Body of pancreas (tissue), 4 donors: Measurements from ENCODE around the gene ARHGDIA. TPM values are rescaled to one million over a fixed set of nuclear protein-coding genes. Genes with fewer than 3 reads are reported as not detected.

ENCODE experiments used
- ATAC-seq: fragments of 150-250 bp; one replicate; pipeline ENCODE4 v1.9.1; 2016
- DNase-seq, 4 donors: peaks; one replicate each; pipeline ENCODE4 v3.0.0-alpha.2; 2019
- H3K27ac ChIP-seq, 4 donors: fragments of 200-600 bp; sonication (generic); 1 replicate in 3 of 4; 2 replicates in 1 of 4; pipeline versions ENCODE4 v1.5.1 to v1.6.1; 2016 to 2019; ENCODE audit warnings: mild to moderate bottlenecking in 1 of 4, mixed read lengths in 1 of 4, moderate library complexity in 1 of 4
- H3K27me3 ChIP-seq, 2 donors: fragments of 200-600 bp; sonication (generic); one replicate each; pipeline ENCODE4 v1.6.0; 2016; ENCODE audit warnings: mild to moderate bottlenecking in 1 of 2
- H3K36me3 ChIP-seq, 2 donors: fragments of 200-600 bp; sonication (generic); replicated peaks in 1 of 2; 2 replicates each; pipeline ENCODE4 v1.5.1; 2016; ENCODE audit warnings: low read depth in 2 of 2; ENCODE audit not compliant: insufficient read depth in 1 of 2
- H3K4me1 ChIP-seq: fragments of 200-600 bp; sonication (generic); one replicate; pipeline ENCODE4 v1.6.0; 2016
- H3K4me3 ChIP-seq, 2 donors: fragments of 200-600 bp; sonication (generic); 1 replicate in 1 of 2; 2 replicates in 1 of 2; pipeline ENCODE4 v1.5.1; 2016 to 2019
- H3K9me3 ChIP-seq, 3 donors: fragments of 200-600 bp; sonication (generic); 1 replicate in 2 of 3; 2 replicates in 1 of 3; pipeline ENCODE4 v1.5.1; 2016
- POLR2A ChIP-seq, 3 donors: fragments of 450-650 bp; IDR thresholded peaks; one replicate each; pipeline ENCODE4 v1.6.1; 2016; ENCODE audit warnings: antibody characterized with exemption in 3 of 3, mild to moderate bottlenecking in 2 of 3
- WGBS, 2 donors: methylation state at CpG; one replicate each; pipeline ENCODE4 v1.1.5; 2017; 5-methylcytosine and 5-hydroxymethylcytosine counted together
- intact Hi-C: fragments of 100-400 bp; cut with DNase I; formaldehyde crosslinking; loops from one replicate; pipeline ENCODE4 v1.15.1; 2023
- total RNA-seq, 2 donors: library from RNA; depleted of rRNA; stranded (reverse); fragments of >200 nt; gene quantifications; one replicate each; pipeline ENCODE4 v1.1.0, GENCODE V29; 2016
- TF ChIP-seq, protein P1 (sequence below), 7 experiments: fragments of 450-650 bp in 4 of 7; fragments of 200-600 bp in 3 of 7; sonication (generic) in 3 of 7; IDR thresholded peaks; one replicate each; pipeline ENCODE4 v1.5.1; 2016 to 2019; ENCODE audit warnings: antibody characterized with exemption in 7 of 7

The ARHGDIA gene
- total RNA-seq, 2 donors from 2014 or later: 109 to 141 TPM

DNA sequence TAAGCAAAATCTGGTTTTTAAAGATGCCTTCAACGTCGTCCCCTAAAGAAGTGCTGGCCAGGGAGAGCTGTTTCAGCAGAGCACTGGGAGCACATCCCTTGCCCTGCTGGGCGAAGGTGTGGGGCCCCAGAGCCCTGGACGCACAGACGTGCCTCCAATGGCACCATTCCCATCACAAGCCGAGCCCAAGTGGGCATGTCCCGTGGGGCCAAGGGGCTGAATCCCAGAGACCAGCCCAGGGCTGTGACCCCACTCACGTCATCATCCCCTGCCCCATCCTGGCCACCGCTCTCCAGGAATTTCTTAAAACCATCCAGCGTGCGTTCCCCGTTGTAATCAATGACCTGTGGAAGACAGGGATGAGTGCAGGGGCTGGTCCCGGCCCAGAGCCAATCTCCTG is 26.2 kb downstream of the ARHGDIA start:
- WGBS, 2 donors: 79 to 84% methylated on average over 9 to 13 of the region's 13 CpGs
- no peak for ATAC-seq
- no peaks in the 10 kb centered on the region for H3K27me3 ChIP-seq
- DNase-seq: no peak
- H3K36me3 ChIP-seq: peaks cover 42% of the 10 kb centered on the region in 2 donors
- TF ChIP-seq POLR2A (IDR thresholded peaks at IDR 0.05): no peak
- TF ChIP-seq, protein P1, sequence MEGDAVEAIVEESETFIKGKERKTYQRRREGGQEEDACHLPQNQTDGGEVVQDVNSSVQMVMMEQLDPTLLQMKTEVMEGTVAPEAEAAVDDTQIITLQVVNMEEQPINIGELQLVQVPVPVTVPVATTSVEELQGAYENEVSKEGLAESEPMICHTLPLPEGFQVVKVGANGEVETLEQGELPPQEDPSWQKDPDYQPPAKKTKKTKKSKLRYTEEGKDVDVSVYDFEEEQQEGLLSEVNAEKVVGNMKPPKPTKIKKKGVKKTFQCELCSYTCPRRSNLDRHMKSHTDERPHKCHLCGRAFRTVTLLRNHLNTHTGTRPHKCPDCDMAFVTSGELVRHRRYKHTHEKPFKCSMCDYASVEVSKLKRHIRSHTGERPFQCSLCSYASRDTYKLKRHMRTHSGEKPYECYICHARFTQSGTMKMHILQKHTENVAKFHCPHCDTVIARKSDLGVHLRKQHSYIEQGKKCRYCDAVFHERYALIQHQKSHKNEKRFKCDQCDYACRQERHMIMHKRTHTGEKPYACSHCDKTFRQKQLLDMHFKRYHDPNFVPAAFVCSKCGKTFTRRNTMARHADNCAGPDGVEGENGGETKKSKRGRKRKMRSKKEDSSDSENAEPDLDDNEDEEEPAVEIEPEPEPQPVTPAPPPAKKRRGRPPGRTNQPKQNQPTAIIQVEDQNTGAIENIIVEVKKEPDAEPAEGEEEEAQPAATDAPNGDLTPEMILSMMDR (IDR thresholded peaks at IDR 0.05): no peak
- H3K9me3 ChIP-seq: no peaks in the 10 kb centered on the region
- no peak overlapping the region for H3K27ac ChIP-seq
- H3K4me1 ChIP-seq: peaks cover 40% of the 10 kb centered on the region
- intact Hi-C loops: no loop called here
- H3K4me3 ChIP-seq: no peak overlapping the region

DNA sequence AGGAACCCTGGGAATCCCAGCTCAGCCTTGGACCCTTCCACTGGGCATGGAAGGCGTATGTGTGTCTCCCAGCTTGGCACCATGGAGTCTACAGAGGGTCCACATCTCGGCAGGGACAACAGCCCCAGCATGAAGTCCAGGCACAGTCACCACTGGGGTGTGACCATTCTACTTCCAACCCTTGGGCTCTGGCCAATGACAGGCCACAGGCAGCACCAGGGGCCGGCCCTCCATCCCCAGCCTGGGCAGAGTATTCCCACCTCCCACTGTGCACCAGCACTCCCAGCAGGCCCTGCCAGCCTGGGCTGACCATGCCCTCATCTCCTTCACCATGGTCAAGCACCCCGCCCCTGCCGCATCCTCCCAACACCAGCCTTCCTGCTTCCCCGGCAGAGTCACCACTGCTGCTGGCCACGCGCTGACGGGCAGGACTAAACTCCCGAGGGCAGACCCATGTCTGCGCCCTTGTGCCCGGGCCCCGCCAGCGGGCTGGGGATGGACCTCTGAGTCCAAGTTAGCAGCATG is 26.7 kb downstream of the ARHGDIA start:
- H3K4me1 ChIP-seq: peaks cover 40% of the 10 kb centered on the region
- H3K4me3 ChIP-seq: no peak overlapping the region
- TF ChIP-seq, protein P1 (IDR thresholded peaks at IDR 0.05): no peak
- TF ChIP-seq POLR2A (IDR thresholded peaks at IDR 0.05): no peak
- H3K9me3 ChIP-seq: no peaks in the 10 kb centered on the region
- H3K27ac ChIP-seq: peak overlapping the region in 1 of 4 donors; percentile 78
- no peaks in the 10 kb centered on the region for H3K27me3 ChIP-seq
- no peak for ATAC-seq
- intact Hi-C loops: no loop called here
- peaks cover 42% of the 10 kb centered on the region in 2 donors for H3K36me3 ChIP-seq
- 80% methylated on average over 14 of the region's 14 CpGs; no CpG with 5 or more reads in 1 of the 2 donors for WGBS, 2 donors
- DNase-seq: no peak

DNA sequence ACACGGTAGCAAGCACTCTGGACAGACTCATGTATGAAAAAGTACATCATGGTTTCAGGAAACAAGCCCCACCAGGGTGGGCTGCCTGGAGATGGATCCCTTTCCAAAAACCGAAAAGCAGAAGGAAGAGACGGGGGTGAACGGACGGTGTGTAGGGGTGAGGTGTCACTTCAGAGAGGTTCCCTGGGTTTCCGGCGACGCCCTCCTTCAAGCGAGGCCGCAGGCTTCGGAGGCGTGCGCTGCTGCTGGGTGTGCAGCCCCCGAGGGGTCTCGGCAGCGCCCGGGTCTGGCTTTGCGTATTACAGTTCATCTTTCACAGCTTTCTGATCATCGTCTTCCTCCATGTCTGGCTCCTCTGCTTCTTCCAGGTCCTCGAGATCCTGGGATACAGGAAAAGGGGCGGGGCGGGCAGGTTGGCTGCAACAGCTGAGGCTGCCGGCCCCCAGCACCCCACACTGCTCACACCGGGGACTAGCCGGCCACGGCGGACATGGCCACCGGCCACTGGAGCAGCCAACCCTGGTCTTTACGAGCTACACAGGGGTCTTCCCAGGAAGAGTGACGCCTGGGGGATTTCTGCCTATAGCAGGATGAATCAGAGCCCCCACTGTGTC is 27.3 kb downstream of the ARHGDIA start:
- no peaks in the 10 kb centered on the region for H3K9me3 ChIP-seq
- peaks cover 40% of the 10 kb centered on the region for H3K4me1 ChIP-seq
- intact Hi-C loops: no loop called here
- ATAC-seq: no peak
- H3K27me3 ChIP-seq: no peaks in the 10 kb centered on the region
- H3K36me3 ChIP-seq: peaks cover 42% of the 10 kb centered on the region in 2 donors
- 77 to 85% methylated on average over 16 to 29 of the region's 30 CpGs for WGBS, 2 donors
- peak overlapping the region in 3 of 4 donors; percentile 11 to 78 (median 74) for H3K27ac ChIP-seq
- no peak for TF ChIP-seq POLR2A (IDR thresholded peaks at IDR 0.05)
- TF ChIP-seq, protein P1 (IDR thresholded peaks at IDR 0.05): no peak
- H3K4me3 ChIP-seq: no peak overlapping the region
- DNase-seq: no peak

DNA sequence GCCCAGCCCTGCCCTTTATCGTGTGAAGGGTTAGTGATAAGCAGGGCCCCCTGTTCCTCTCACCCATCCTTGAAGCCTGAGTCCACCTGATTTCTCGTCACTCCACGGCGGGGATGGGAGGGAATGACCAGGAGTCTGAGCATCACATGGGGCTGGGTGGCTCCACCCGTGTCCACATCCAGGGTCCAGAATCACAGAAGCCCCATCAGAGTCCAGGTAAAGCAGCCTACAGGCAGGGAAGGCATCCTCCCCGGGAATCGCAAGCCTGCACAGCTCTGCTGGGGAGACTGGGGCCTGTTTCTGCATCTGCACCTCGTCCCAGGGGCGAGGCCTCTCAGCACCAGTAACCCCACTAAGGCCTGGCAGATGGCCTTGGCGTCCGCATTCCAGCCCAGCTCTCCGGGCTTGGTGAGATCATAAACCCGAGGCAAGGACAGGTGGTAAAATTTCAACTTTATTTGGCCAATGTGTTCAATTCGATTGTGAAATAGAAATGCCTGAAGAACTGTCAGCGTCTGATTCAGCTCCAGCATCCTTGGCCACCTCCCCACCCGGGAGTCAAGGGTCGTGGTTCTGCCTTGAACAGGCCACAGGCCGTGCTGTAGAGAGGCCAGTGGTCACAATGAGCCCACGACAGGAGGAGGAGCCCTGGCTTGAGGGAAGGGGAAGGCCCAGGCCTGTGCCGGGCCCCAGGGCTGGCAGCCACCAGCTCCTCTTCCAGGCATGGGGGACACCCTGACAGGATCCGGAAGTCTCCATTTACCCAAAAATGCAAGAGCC is 28.2 kb downstream of the ARHGDIA start:
- peak; percentile 59 to 70 (median 64) for DNase-seq
- peak in 1 of 3 donors; percentile 7 for TF ChIP-seq POLR2A (IDR thresholded peaks at IDR 0.05)
- TF ChIP-seq, protein P1 (IDR thresholded peaks at IDR 0.05): no peak
- no peak overlapping the region for H3K4me3 ChIP-seq
- H3K36me3 ChIP-seq: peaks cover 38 to 42% of the 10 kb centered on the region in 2 donors
- intact Hi-C loops: no loop called here
- peak; percentile 55 for ATAC-seq
- H3K9me3 ChIP-seq: no peaks in the 10 kb centered on the region
- H3K4me1 ChIP-seq: peaks cover 40% of the 10 kb centered on the region
- 32 to 37% methylated on average over 14 to 21 of the region's 21 CpGs for WGBS, 2 donors
- H3K27me3 ChIP-seq: no peaks in the 10 kb centered on the region
- H3K27ac ChIP-seq: peak overlapping the region; percentile 35 to 78 (median 74)
